ENCODE results near the gene COL12A1.

Gene COL12A1

GRCh38 chr6:75210885-75211739, 5.3 kb upstream of the COL12A1 start:
- H3K27me3 ChIP-seq (ENCODE audit: insufficient read depth, poor library complexity, severe bottlenecking) = peaks cover 29% of the 10 kb centered on the region
- no peak overlapping the region for H3K4me3 ChIP-seq (replicated peaks; ENCODE audit: insufficient read depth, low read length)
- TF ChIP-seq CTCF (IDR thresholded peaks at IDR 0.05; ENCODE audit: insufficient read depth, low read length) (peak; percentile 63), REST (IDR thresholded peaks at IDR 0.05; ENCODE audit: insufficient replicate concordance, low read depth) (no peak), SPI1 (IDR thresholded peaks at IDR 0.05; ENCODE audit: borderline replicate concordance, low read depth) (no peak)
- peak in 1 of 2 experiments; percentile 49 for DNase-seq (ENCODE audit: low read depth in 1 of 2, low spot score in 1 of 2)
- no peak overlapping the region for H3K27ac ChIP-seq (replicated peaks)

GRCh38 chr6:75209184-75209723, 3.4 kb upstream of the COL12A1 start:
- H3K27me3 ChIP-seq (ENCODE audit: insufficient read depth, poor library complexity, severe bottlenecking) = peaks cover 48% of the 10 kb centered on the region
- no peak for TF ChIP-seq REST (IDR thresholded peaks at IDR 0.05; ENCODE audit: insufficient replicate concordance, low read depth)
- no peak for TF ChIP-seq POLR2AphosphoS5 (IDR thresholded peaks at IDR 0.05; ENCODE audit: low read depth)
- TF ChIP-seq SPI1 (IDR thresholded peaks at IDR 0.05; ENCODE audit: borderline replicate concordance, low read depth) = no peak
- TF ChIP-seq CTCF (IDR thresholded peaks at IDR 0.05; ENCODE audit: insufficient read depth, low read length) = no peak
- TF ChIP-seq GABPA (IDR thresholded peaks at IDR 0.05; ENCODE audit: low read depth) = no peak
- H3K27ac ChIP-seq (replicated peaks) = no peak overlapping the region
- H3K4me3 ChIP-seq (replicated peaks; ENCODE audit: insufficient read depth, low read length) = no peak overlapping the region
- DNase-seq (ENCODE audit: low read depth in 1 of 2, low spot score in 1 of 2) = no peak

GRCh38 chr6:75208298-75209183, 2.7 kb upstream of the COL12A1 start:
- peaks cover 54% of the 10 kb centered on the region for H3K27me3 ChIP-seq (ENCODE audit: insufficient read depth, poor library complexity, severe bottlenecking)
- no peak overlapping the region for H3K4me3 ChIP-seq (replicated peaks; ENCODE audit: insufficient read depth, low read length)
- no peak overlapping the region for H3K27ac ChIP-seq (replicated peaks)
- TF ChIP-seq REST (IDR thresholded peaks at IDR 0.05; ENCODE audit: insufficient replicate concordance, low read depth) (no peak), CTCF (IDR thresholded peaks at IDR 0.05; ENCODE audit: insufficient read depth, low read length) (peak; percentile 48), POLR2AphosphoS5 (IDR thresholded peaks at IDR 0.05; ENCODE audit: low read depth) (no peak)
- peak; percentile 35 to 68 for DNase-seq (ENCODE audit: low read depth in 1 of 2, low spot score in 1 of 2)

All from HL-60 (cell line).